ENCODE data around the gene AGRN. TPM values are rescaled to one million over a fixed set of nuclear protein-coding genes. Genes with fewer than 3 reads are reported as not detected.
"Not testable (repeated sequence)": the region's sequence is repeated elsewhere in the genome, so short reads cannot be mapped to it uniquely, and the experiment has no call there.

The AGRN gene
- total RNA-seq, 1 donor from 2014 or later = 35.8 TPM

- DNase-seq = no peak
- Mint-ChIP-seq H3K9me3 (peaks cover 3% of the 10 kb centered on the region), H3K27ac (no peak overlapping the region), H3K36me3 (ENCODE audit: low read depth) (peaks cover 2% of the 10 kb centered on the region), H3K4me1 (peaks cover 3% of the 10 kb centered on the region), H3K4me3 (no peak overlapping the region), H3K27me3 (no peaks in the 10 kb centered on the region)
- intact Hi-C loops (cut with micrococcal nuclease) = no loop called here
These were observed 72.4 kb downstream of the AGRN start for GRCh38 chr1:1092149-1092855.

- H3K4me1 Mint-ChIP-seq = peaks cover 3% of the 10 kb centered on the region
- H3K9me3 Mint-ChIP-seq = peaks cover 3% of the 10 kb centered on the region
- peaks cover 2% of the 10 kb centered on the region for H3K36me3 Mint-ChIP-seq (ENCODE audit: low read depth)
- H3K27ac Mint-ChIP-seq = no peak overlapping the region
- H3K4me3 Mint-ChIP-seq = no peak overlapping the region
- intact Hi-C loops (cut with micrococcal nuclease) = no loop called here
- H3K27me3 Mint-ChIP-seq = no peaks in the 10 kb centered on the region
- no peak for DNase-seq
These were observed 73.1 kb downstream of the AGRN start for GRCh38 chr1:1092894-1093609.

GRCh38 chr1:1093610-1093943, 73.7 kb downstream of the AGRN start:
- Mint-ChIP-seq H3K4me3 (no peak overlapping the region), H3K27ac (no peak overlapping the region), H3K4me1 (peaks cover 3% of the 10 kb centered on the region), H3K9me3 (peaks cover 3% of the 10 kb centered on the region), H3K27me3 (no peaks in the 10 kb centered on the region), H3K36me3 (ENCODE audit: low read depth) (peaks cover 2% of the 10 kb centered on the region)
- intact Hi-C loops (cut with micrococcal nuclease) = no loop called here
- no peak for DNase-seq

DNA sequence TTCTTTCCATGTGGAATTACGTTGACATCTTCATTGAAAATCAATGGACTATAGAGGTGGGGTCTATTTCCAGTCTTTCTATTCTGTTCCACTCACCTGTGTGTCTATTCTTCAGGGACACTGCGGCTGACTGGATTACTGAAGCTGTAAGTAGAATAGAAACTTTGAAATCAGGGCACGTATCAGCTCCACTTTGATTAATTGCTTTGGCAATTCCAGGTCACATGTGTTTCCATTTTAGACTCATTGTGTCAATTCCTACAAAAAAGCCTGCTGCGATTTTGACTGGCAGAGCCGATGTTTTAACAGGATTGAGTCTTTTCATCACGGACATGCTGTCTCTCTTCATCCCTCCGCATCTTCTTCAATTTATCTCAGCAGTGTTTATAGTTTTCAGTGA, 75.1 kb downstream of the AGRN start:
- intact Hi-C loops (cut with micrococcal nuclease) = no loop called here

DNA sequence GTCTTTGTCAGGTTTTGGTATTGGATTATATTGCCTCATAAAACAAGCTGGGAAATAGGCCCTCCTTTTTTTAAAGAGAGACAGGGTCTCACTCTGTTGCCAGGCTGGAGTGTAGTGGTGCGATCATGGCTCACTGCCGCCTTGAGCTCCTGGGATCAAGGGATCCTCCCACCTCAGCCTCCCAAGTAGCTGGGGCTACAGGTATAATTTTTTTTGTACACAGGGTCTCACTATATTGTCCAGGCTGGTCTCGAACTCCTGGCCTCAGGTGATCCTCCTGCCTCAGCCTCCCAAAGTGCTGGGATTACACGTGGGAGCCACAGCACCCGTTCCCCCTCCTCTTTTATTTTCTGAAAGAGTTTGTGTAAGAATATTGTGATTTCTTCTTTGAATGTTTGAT, 76.2 kb downstream of the AGRN start:
- peaks cover 17% of the 10 kb centered on the region for H3K9me3 Mint-ChIP-seq
- H3K4me1 Mint-ChIP-seq = peaks cover 15% of the 10 kb centered on the region
- H3K27me3 Mint-ChIP-seq; H3K27ac Mint-ChIP-seq; intact Hi-C loops (cut with micrococcal nuclease); DNase-seq; H3K4me3 Mint-ChIP-seq: not testable (repeated sequence)
- H3K36me3 Mint-ChIP-seq (ENCODE audit: low read depth) = peaks cover 14% of the 10 kb centered on the region

More for the DNA sequence above, 75.1 kb downstream of the AGRN start:
- Mint-ChIP-seq H3K27ac (no peak overlapping the region), H3K4me3 (no peak overlapping the region), H3K9me3 (peaks cover 13% of the 10 kb centered on the region), H3K27me3 (peaks cover 9% of the 10 kb centered on the region), H3K36me3 (ENCODE audit: low read depth) (peaks cover 11% of the 10 kb centered on the region), H3K4me1 (peaks cover 14% of the 10 kb centered on the region)
- no peak for DNase-seq

DNA sequence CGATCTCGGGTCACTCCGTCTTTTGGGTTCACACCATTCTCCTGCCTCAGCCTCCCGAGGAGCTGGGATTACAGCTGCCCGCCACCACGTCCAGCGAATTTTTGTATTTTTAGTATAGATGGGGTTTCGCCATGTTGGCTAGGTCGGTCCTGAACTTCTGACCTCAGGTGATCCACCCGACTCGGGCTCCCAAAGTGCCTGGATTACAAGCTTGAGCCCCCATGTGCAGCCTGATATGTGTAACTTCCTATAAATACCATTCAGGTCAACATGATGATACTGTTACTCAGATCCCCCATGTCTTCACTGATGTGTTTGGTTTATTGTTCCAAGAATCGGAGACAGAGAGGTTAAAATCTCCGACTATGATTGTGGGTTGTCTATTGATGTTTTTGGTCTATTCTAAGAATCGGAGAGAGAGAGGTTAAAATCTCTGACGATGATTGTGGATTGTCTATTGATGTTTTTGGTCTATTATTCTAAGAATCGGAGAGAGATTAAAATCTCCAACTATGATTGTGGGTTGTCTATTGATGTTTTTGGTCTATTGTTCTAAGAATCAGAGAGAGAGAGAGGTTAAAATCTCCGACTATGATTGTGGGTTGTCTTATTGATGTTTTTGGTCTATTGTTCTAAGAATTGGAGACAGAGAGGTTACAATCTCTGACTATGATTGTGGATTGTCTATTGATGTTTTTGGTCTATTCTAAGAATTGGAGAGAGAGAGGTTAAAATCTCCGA, 78.9 kb downstream of the AGRN start:
- peaks cover 21% of the 10 kb centered on the region for H3K36me3 Mint-ChIP-seq (ENCODE audit: low read depth)
- H3K4me1 Mint-ChIP-seq = peaks cover 16% of the 10 kb centered on the region
- H3K9me3 Mint-ChIP-seq = peaks cover 17% of the 10 kb centered on the region
- H3K4me3 Mint-ChIP-seq = peak overlapping the region; percentile 0
- no peak for DNase-seq
- H3K27me3 Mint-ChIP-seq = peaks cover 9% of the 10 kb centered on the region
- peak overlapping the region; percentile 64 for H3K27ac Mint-ChIP-seq
- intact Hi-C loops (cut with micrococcal nuclease) = no loop called here

DNA sequence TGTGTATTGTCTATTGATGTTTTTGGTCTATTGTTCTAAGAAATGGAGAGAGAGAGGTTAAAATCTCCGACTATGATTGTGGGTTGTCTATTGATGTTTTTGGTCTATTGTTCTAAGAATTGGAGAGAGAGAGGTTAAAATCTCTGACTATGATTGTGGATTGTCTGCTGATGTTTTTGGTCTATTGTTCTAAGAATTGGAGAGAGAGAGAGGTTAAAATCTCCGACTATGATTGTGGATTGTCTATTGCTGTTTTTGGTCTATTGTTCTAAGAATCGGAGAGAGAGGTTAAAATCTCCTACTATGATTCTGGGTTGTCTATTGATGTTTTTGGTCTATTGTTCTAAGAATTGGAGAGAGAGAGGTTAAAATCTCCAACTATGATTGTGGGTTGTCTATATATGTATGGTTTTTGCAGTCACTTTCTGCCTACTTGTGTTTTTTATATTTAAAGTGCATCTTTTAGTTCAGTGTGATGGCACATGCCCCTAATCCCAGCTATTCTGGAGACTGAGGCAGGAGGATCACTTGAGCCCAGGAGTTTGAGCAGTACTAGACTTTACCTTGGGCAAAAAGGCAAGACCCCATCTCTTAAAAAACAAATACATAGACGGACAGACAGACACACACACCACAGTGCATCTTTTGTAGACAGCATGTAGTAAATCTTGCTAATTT, 79.7 kb downstream of the AGRN start:
- no peak for DNase-seq
- Mint-ChIP-seq H3K9me3 (peaks cover 17% of the 10 kb centered on the region), H3K4me3 (peak overlapping the region; percentile 0), H3K4me1 (peaks cover 22% of the 10 kb centered on the region), H3K27ac (peak overlapping the region; percentile 64), H3K27me3 (peaks cover 9% of the 10 kb centered on the region), H3K36me3 (ENCODE audit: low read depth) (peaks cover 21% of the 10 kb centered on the region)
- intact Hi-C loops (cut with micrococcal nuclease) = no loop called here

GRCh38 chr1:1100296-1100695, 80.4 kb downstream of the AGRN start:
- peaks cover 21% of the 10 kb centered on the region for H3K36me3 Mint-ChIP-seq (ENCODE audit: low read depth)
- H3K4me1 Mint-ChIP-seq = peaks cover 22% of the 10 kb centered on the region
- H3K27me3 Mint-ChIP-seq = peaks cover 9% of the 10 kb centered on the region
- H3K27ac Mint-ChIP-seq = no peak overlapping the region
- peaks cover 17% of the 10 kb centered on the region for H3K9me3 Mint-ChIP-seq
- intact Hi-C loops (cut with micrococcal nuclease) = no loop called here
- no peak overlapping the region for H3K4me3 Mint-ChIP-seq
- DNase-seq = no peak

- Mint-ChIP-seq H3K27ac (no peak overlapping the region), H3K36me3 (ENCODE audit: low read depth) (peaks cover 23% of the 10 kb centered on the region), H3K27me3 (peaks cover 9% of the 10 kb centered on the region), H3K9me3 (peaks cover 14% of the 10 kb centered on the region), H3K4me1 (peaks cover 22% of the 10 kb centered on the region), H3K4me3 (no peak overlapping the region)
- intact Hi-C loops (cut with micrococcal nuclease) = no loop called here
- DNase-seq = no peak
These were observed 81.6 kb downstream of the AGRN start for GRCh38 chr1:1101503-1101902.

DNA sequence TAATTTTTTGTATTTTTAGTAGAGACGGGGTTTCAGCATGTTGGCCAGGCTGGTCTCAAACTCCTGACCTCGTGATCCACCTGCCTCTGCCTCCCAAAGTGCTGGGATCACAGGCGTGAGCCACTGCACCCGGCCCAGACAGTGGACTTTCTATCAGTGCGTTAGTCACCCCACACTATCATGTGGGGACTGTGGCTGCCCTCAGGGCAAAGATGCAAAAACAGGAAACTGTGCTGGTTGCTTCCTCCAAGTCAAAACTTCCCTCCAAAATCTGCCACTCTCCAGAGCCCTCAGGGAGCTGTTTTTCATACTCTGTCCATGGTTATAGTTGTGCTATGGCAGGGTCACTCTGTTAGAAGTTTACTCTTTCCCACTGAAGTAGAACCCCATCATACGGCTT, 84.2 kb downstream of the AGRN start:
- H3K4me1 Mint-ChIP-seq = peaks cover 22% of the 10 kb centered on the region
- peak; percentile 71 for DNase-seq
- H3K27me3 Mint-ChIP-seq; H3K9me3 Mint-ChIP-seq; intact Hi-C loops (cut with micrococcal nuclease); H3K4me3 Mint-ChIP-seq: not testable (repeated sequence)
- H3K27ac Mint-ChIP-seq = peak overlapping the region; percentile 58
- H3K36me3 Mint-ChIP-seq (ENCODE audit: low read depth) = peaks cover 19% of the 10 kb centered on the region

Other genes with a start within 250 kb of the AGRN start
- gene SAMD11, start 96.2 kb upstream of the AGRN start, total RNA-seq = not detected in 2 replicates
- 190 and 192 TPM in 2 replicates for gene NOC2L, start 60.9 kb upstream of the AGRN start, total RNA-seq
- gene KLHL17, start 59.5 kb upstream of the AGRN start, total RNA-seq = 46.4 and 48.1 TPM in 2 replicates
- 1.8 and 2.8 TPM in 2 replicates for gene PLEKHN1, start 53.6 kb upstream of the AGRN start, total RNA-seq
- not detected in 2 replicates for gene PERM1, start 38.0 kb upstream of the AGRN start, total RNA-seq
- 2.8 and 5.0 TPM in 2 replicates for gene HES4, start 20.0 kb upstream of the AGRN start, total RNA-seq
- gene ISG15, start 6.6 kb upstream of the AGRN start, total RNA-seq = 43.3 and 45.5 TPM in 2 replicates
- not detected in 2 replicates for gene RNF223, start 54.2 kb downstream of the AGRN start, total RNA-seq
- gene C1orf159, start 96.0 kb downstream of the AGRN start, total RNA-seq = 24.5 and 28.0 TPM in 2 replicates
- not detected in 2 replicates for gene TTLL10, start 153.8 kb downstream of the AGRN start, total RNA-seq
- 250 and 254 TPM in 2 replicates for gene TNFRSF18, start 186.5 kb downstream of the AGRN start, total RNA-seq
- gene TNFRSF4, start 194.0 kb downstream of the AGRN start, total RNA-seq = 692 and 702 TPM in 2 replicates
- 175 and 194 TPM in 2 replicates for gene SDF4, start 211.9 kb downstream of the AGRN start, total RNA-seq
- gene B3GALT6, start 212.1 kb downstream of the AGRN start, total RNA-seq = 42.5 and 43.2 TPM in 2 replicates
- 1.3 and 2.8 TPM in 2 replicates for gene C1QTNF12, start 226.6 kb downstream of the AGRN start, total RNA-seq

Data from activated CD4-positive, alpha-beta T cell treated with anti-CD3 and anti-CD28 coated beads, Interleukin-2, amount 10 ng/mL, durations not matched to agents 24 days and 14 days (primary cell).